Nephron progenitor cell (in vitro differentiated cells): ENCODE results near the gene HOATZ.

Experiments
- DNase-seq: peaks from one replicate; pipeline ENCODE4 v3.0.0; 2021
- H3K27ac Mint-ChIP-seq: 2 replicates; pipeline ENCODE4 v1.8.0; 2021; ENCODE audit warnings: mild to moderate bottlenecking, moderate library complexity, mixed read lengths
- H3K27me3 Mint-ChIP-seq: 2 replicates; pipeline ENCODE4 v1.8.0; 2021; ENCODE audit warnings: mild to moderate bottlenecking, low read depth, mixed read lengths; ENCODE audit not compliant: poor library complexity
- H3K36me3 Mint-ChIP-seq: 2 replicates; pipeline ENCODE4 v1.8.0; 2021; ENCODE audit warnings: low read depth, mixed read lengths
- H3K4me1 Mint-ChIP-seq: 2 replicates; pipeline ENCODE4 v1.8.0; 2021; ENCODE audit warnings: mixed read lengths
- H3K4me3 Mint-ChIP-seq: 2 replicates; pipeline ENCODE4 v1.8.0; 2021; ENCODE audit warnings: mild to moderate bottlenecking, moderate library complexity, mixed read lengths
- H3K9me3 Mint-ChIP-seq: 2 replicates; pipeline ENCODE4 v1.8.0; 2021; ENCODE audit warnings: mild to moderate bottlenecking, moderate library complexity, mixed read lengths
- CTCF ChIP-seq: fragments of 200-600 bp; sonication (generic); IDR thresholded peaks from 2 replicates; pipeline ENCODE4 v1.5.0; 2021; ENCODE audit warnings: antibody characterized with exemption

Gene HOATZ

GRCh38 chr11:111542606-111543275 is 28.2 kb downstream of the HOATZ start:
- Mint-ChIP-seq H3K4me1 (peaks cover 26% of the 10 kb centered on the region), H3K36me3 (no peaks in the 10 kb centered on the region), H3K9me3 (peaks cover 2% of the 10 kb centered on the region), H3K4me3 (peak overlapping the region; percentile 28), H3K27ac (no peak overlapping the region), H3K27me3 (peaks cover 73% of the 10 kb centered on the region)
- TF ChIP-seq CTCF = no peak
- DNase-seq = no peak

- Mint-ChIP-seq H3K4me1 (peaks cover 24% of the 10 kb centered on the region), H3K36me3 (no peaks in the 10 kb centered on the region), H3K27ac (no peak overlapping the region), H3K4me3 (no peak overlapping the region), H3K9me3 (no peaks in the 10 kb centered on the region), H3K27me3 (peaks cover 16% of the 10 kb centered on the region)
- TF ChIP-seq CTCF = no peak
- DNase-seq = no peak
These were observed 33.9 kb downstream of the HOATZ start for GRCh38 chr11:111548525-111548924.

- no peak overlapping the region for H3K27ac Mint-ChIP-seq
- DNase-seq = no peak
- peaks cover 24% of the 10 kb centered on the region for H3K4me1 Mint-ChIP-seq
- no peak for TF ChIP-seq CTCF
- H3K4me3 Mint-ChIP-seq = no peak overlapping the region
- H3K9me3 Mint-ChIP-seq = no peaks in the 10 kb centered on the region
- no peaks in the 10 kb centered on the region for H3K36me3 Mint-ChIP-seq
- H3K27me3 Mint-ChIP-seq = peaks cover 11% of the 10 kb centered on the region
These were observed 34.8 kb downstream of the HOATZ start for GRCh38 chr11:111549196-111549868.

- H3K9me3 Mint-ChIP-seq = no peaks in the 10 kb centered on the region
- TF ChIP-seq CTCF = no peak
- no peak overlapping the region for H3K27ac Mint-ChIP-seq
- no peaks in the 10 kb centered on the region for H3K36me3 Mint-ChIP-seq
- peaks cover 24% of the 10 kb centered on the region for H3K4me1 Mint-ChIP-seq
- no peak for DNase-seq
- H3K27me3 Mint-ChIP-seq = peaks cover 7% of the 10 kb centered on the region
- H3K4me3 Mint-ChIP-seq = no peak overlapping the region
These were observed 35.3 kb downstream of the HOATZ start for GRCh38 chr11:111549869-111550203.

- no peak for TF ChIP-seq CTCF
- Mint-ChIP-seq H3K4me3 (no peak overlapping the region), H3K27me3 (peaks cover 7% of the 10 kb centered on the region), H3K4me1 (peaks cover 24% of the 10 kb centered on the region), H3K36me3 (peaks cover 2% of the 10 kb centered on the region), H3K27ac (no peak overlapping the region), H3K9me3 (peaks cover 4% of the 10 kb centered on the region)
- DNase-seq = no peak
These were observed 35.7 kb downstream of the HOATZ start for GRCh38 chr11:111550258-111550657.

GRCh38 chr11:111554532-111554931 is 40.0 kb downstream of the HOATZ start:
- Mint-ChIP-seq H3K27ac (no peak overlapping the region), H3K36me3 (peaks cover 13% of the 10 kb centered on the region), H3K9me3 (peaks cover 24% of the 10 kb centered on the region), H3K4me1 (peaks cover 11% of the 10 kb centered on the region), H3K27me3 (peaks cover 4% of the 10 kb centered on the region), H3K4me3 (no peak overlapping the region)
- TF ChIP-seq CTCF = no peak
- DNase-seq = no peak
